RWPE2 (cell line): Measurements from ENCODE around the gene DNAH2.

ENCODE experiments used
- ATAC-seq: fragments of 200-7000 bp; cut with Tn5 transposase; 3 replicates; pipeline ENCODE4 v1.9.1; 2021; ENCODE audit warnings: low read depth
- DNase-seq: peaks from one replicate; pipeline ENCODE4 v3.0.0-alpha.2; 2020; ENCODE audit warnings: low spot score
- H3K27ac ChIP-seq: fragments of 450-650 bp; 2 replicates; pipeline ENCODE4 v1.5.1; 2017; ENCODE audit warnings: mild to moderate bottlenecking; ENCODE audit not compliant: poor library complexity, severe bottlenecking
- H3K27me3 ChIP-seq: fragments of 250-450 bp; sonication (Bioruptor Pico); 2 replicates; pipeline ENCODE4 v1.5.1; 2021; ENCODE audit warnings: mild to moderate bottlenecking, moderate library complexity; ENCODE audit not compliant: insufficient read depth, poor library complexity, severe bottlenecking
- H3K36me3 ChIP-seq: fragments of 250-450 bp; sonication (Bioruptor Pico); 2 replicates; pipeline ENCODE4 v1.5.1; 2020; ENCODE audit warnings: low read depth, mild to moderate bottlenecking, moderate library complexity
- H3K4me1 ChIP-seq: fragments of 250-450 bp; sonication (Bioruptor Pico); 2 replicates; pipeline ENCODE4 v1.5.1; 2021; ENCODE audit warnings: mild to moderate bottlenecking, moderate library complexity; ENCODE audit not compliant: insufficient read depth, poor library complexity, severe bottlenecking
- H3K4me3 ChIP-seq: fragments of 250-450 bp; sonication (Bioruptor Pico); 2 replicates; pipeline ENCODE4 v1.5.1; 2021; ENCODE audit warnings: mild to moderate bottlenecking, moderate library complexity; ENCODE audit not compliant: severe bottlenecking
- H3K9me3 ChIP-seq: fragments of 250-450 bp; sonication (Bioruptor Pico); 2 replicates; pipeline ENCODE4 v1.5.1; 2021; ENCODE audit warnings: mild to moderate bottlenecking, moderate library complexity; ENCODE audit not compliant: severe bottlenecking
- TF ChIP-seq, protein P1 (sequence below): fragments of 450-650 bp; IDR thresholded peaks from one replicate; pipeline ENCODE4 v1.5.1; 2017; ENCODE audit warnings: mild to moderate bottlenecking, moderate library complexity; ENCODE audit not compliant: poor library complexity, severe bottlenecking

The DNAH2 gene

DNA sequence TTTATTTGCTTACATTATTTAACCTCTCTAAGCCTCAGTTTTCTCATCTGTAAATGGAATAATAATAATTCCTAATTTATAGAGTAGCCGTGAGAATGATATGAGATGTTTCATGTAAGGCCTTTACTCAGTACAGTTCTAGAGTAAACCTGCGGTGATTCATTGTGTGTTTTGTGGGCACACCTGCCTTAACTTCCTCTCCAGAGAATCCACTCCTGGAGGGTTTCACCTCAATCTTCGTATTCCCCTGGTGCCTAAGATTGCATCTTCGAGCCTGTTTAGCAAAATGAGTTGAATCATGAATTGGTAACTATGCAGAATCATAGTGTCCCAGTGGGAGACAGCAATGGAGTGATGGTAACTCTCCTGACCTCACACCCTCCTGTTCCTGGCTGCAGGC lies 52.3 kb downstream of the DNAH2 start:
- DNase-seq (no peak), ATAC-seq (no peak)
- Histone ChIP-seq H3K36me3 (no peaks in the 10 kb centered on the region), H3K4me1 (no peaks in the 10 kb centered on the region), H3K9me3 (no peaks in the 10 kb centered on the region), H3K27me3 (no peaks in the 10 kb centered on the region), H3K27ac (no peak overlapping the region), H3K4me3 (no peak overlapping the region)
- TF ChIP-seq, protein P1, sequence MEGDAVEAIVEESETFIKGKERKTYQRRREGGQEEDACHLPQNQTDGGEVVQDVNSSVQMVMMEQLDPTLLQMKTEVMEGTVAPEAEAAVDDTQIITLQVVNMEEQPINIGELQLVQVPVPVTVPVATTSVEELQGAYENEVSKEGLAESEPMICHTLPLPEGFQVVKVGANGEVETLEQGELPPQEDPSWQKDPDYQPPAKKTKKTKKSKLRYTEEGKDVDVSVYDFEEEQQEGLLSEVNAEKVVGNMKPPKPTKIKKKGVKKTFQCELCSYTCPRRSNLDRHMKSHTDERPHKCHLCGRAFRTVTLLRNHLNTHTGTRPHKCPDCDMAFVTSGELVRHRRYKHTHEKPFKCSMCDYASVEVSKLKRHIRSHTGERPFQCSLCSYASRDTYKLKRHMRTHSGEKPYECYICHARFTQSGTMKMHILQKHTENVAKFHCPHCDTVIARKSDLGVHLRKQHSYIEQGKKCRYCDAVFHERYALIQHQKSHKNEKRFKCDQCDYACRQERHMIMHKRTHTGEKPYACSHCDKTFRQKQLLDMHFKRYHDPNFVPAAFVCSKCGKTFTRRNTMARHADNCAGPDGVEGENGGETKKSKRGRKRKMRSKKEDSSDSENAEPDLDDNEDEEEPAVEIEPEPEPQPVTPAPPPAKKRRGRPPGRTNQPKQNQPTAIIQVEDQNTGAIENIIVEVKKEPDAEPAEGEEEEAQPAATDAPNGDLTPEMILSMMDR = no peak

DNA sequence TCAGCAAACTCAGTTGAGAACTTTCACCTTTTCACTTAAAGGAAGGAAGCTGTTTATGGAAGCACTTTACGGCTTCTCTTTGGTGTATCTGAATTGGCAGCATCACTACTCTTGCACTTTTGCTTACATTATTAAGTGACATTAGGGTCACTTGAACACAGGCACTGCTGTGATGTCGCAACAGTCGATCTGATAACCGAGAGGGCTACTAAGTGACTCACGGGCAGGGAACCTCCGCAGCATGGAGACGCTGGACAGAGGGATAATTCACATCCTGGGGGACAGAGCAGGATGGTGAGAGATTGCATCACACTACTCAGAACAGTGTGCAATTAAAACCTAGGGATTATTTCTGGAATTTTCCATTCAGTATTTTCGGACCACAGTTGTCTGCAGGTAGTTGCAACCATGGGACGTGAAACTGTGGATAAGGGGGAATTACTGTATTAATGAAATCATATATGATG lies 56.5 kb downstream of the DNAH2 start:
- TF ChIP-seq, protein P1 = no peak
- no peak for ATAC-seq
- H3K9me3 ChIP-seq = no peaks in the 10 kb centered on the region
- no peaks in the 10 kb centered on the region for H3K27me3 ChIP-seq
- no peaks in the 10 kb centered on the region for H3K4me1 ChIP-seq
- no peak for DNase-seq
- no peak overlapping the region for H3K4me3 ChIP-seq
- H3K36me3 ChIP-seq = no peaks in the 10 kb centered on the region
- no peak overlapping the region for H3K27ac ChIP-seq

DNA sequence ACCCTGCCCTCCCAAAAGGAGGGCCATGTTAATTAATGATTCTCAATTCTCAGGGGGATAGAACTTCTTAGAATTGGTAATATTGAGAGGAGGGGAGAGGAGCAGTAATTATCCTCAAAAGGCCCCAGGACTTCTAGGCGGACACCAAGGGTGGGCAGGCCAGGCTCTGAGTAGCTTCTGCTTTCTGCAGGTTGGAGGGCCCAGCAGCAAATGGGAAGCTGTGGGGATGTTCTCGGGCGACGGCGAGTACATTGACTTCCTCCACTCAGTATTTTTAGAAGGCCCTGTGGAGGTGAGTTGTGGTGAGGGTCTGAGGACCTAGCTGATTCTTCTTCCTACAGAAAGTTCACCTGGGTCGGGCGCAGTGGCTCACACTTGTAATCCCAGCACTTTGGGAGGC lies 57.5 kb downstream of the DNAH2 start:
- H3K9me3 ChIP-seq = no peaks in the 10 kb centered on the region

DNA sequence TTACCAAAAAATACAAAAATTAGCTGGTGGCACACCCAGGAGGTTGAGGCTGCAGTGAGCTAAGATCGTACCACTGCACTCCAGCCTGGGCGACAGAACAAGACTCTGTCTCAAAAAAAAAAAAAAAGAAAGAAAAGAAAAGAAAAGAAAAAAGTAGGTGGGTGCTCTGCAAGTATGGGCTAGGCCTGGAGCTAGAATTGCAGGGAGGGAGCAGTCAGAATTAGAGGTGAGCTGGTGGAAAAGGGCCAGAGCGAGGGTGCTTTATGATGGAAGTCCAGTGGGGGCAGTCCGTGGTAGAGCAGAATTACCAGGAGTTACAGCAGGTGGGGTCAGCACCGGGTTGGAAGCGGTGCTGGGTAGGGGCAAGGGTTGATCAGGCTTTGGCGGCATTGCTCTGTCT lies 59.5 kb downstream of the DNAH2 start:
- H3K4me1 ChIP-seq = no peaks in the 10 kb centered on the region
- TF ChIP-seq, protein P1 = no peak
- no peaks in the 10 kb centered on the region for H3K9me3 ChIP-seq
- no peak for DNase-seq
- no peaks in the 10 kb centered on the region for H3K27me3 ChIP-seq
- H3K27ac ChIP-seq = no peak overlapping the region
- no peak overlapping the region for H3K4me3 ChIP-seq
- no peaks in the 10 kb centered on the region for H3K36me3 ChIP-seq
- no peak for ATAC-seq

More for the DNA sequence above, 57.5 kb downstream of the DNAH2 start:
- ATAC-seq = no peak
- Histone ChIP-seq H3K4me3 (no peak overlapping the region), H3K27ac (no peak overlapping the region), H3K27me3 (no peaks in the 10 kb centered on the region), H3K36me3 (no peaks in the 10 kb centered on the region), H3K4me1 (no peaks in the 10 kb centered on the region)
- TF ChIP-seq, protein P1 = no peak
- DNase-seq = no peak

DNA sequence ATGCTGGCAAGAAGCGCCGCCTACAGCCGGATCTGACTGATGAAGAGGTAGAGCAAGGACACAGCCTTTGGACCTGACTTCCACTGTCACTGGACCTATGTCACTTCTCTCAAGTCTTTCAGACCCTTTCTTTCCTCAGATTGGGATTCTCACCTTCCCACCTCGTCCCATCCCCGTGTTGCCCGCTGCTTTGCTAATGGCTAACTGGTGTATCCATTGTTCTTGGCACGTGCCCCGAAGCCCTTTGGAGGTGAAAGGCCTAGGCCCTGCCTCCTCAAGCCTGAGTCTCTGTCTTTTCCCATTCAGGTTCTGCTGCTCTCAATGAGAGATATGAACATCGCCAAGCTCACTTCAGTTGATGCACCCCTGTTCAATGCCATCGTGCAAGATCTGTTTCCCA lies 63.2 kb downstream of the DNAH2 start:
- H3K9me3 ChIP-seq = no peaks in the 10 kb centered on the region
- H3K27ac ChIP-seq = no peak overlapping the region
- ATAC-seq (no peak), DNase-seq (no peak)
- H3K27me3 ChIP-seq = no peaks in the 10 kb centered on the region
- no peaks in the 10 kb centered on the region for H3K36me3 ChIP-seq
- H3K4me1 ChIP-seq = no peaks in the 10 kb centered on the region
- H3K4me3 ChIP-seq = no peak overlapping the region
- TF ChIP-seq, protein P1 = no peak
